WTC11 (cell line): Measurements from ENCODE around the gene CAV2. TPM values are rescaled to one million over a fixed set of nuclear protein-coding genes. Genes with fewer than 3 reads are reported as not detected.

Experiments
- ATAC-seq: fragments of 200-7000 bp; cut with Tn5 transposase; 2 replicates; pipeline ENCODE4 v1.10.0; 2021; ENCODE audit warnings: mild to moderate bottlenecking, moderate library complexity
- CTCF ChIA-PET: fragments of 300-600 bp; sonication (Branson Sonifier 250); formaldehyde crosslinking; loops from one replicate; lab custom pipeline; 2021; ENCODE audit warnings: antibody characterized with exemption; lab: Charles Lee
- POLR2A ChIA-PET: fragments of 350-600 bp; sonication (Branson Sonifier 250); formaldehyde crosslinking; loops from one replicate; lab custom pipeline; 2021; ENCODE audit warnings: antibody characterized with exemption; lab: Charles Lee
- DNase-seq: peaks from one replicate; pipeline ENCODE4 v3.0.0; 2021; ENCODE audit warnings: low spot score
- H3K27ac Mint-ChIP-seq: 2 replicates; pipeline ENCODE4 v1.8.0; 2021; ENCODE audit warnings: mixed read lengths
- H3K27me3 Mint-ChIP-seq: 2 replicates; pipeline ENCODE4 v1.8.0; 2021; ENCODE audit warnings: low read depth, mild to moderate bottlenecking, moderate library complexity, mixed read lengths
- H3K36me3 Mint-ChIP-seq: 2 replicates; pipeline ENCODE4 v1.8.0; 2021; ENCODE audit warnings: mixed read lengths
- H3K4me1 Mint-ChIP-seq: 2 replicates; pipeline ENCODE4 v1.8.0; 2022; ENCODE audit warnings: mixed read lengths
- H3K4me3 Mint-ChIP-seq: 2 replicates; pipeline ENCODE4 v1.8.0; 2021; ENCODE audit warnings: mild to moderate bottlenecking, moderate library complexity, mixed read lengths
- H3K9me3 Mint-ChIP-seq: 2 replicates; pipeline ENCODE4 v1.8.0; 2021; ENCODE audit warnings: mixed read lengths
- ETV6 ChIP-seq: sonication (generic); formaldehyde crosslinking; IDR thresholded peaks from 2 replicates; pipeline ENCODE4 v1.8.1; 2022; ENCODE audit warnings: mild to moderate bottlenecking, missing genetic modification reagents
- FOXP1 ChIP-seq: sonication (generic); formaldehyde crosslinking; IDR thresholded peaks from 2 replicates; pipeline ENCODE4 v1.8.0; 2022; ENCODE audit warnings: missing genetic modification reagents, mild to moderate bottlenecking, moderate library complexity, borderline replicate concordance
- NFATC4 ChIP-seq: fragments of 250-450 bp; sonication (Bioruptor Pico); IDR thresholded peaks from 2 replicates; pipeline ENCODE4 v1.9.0; 2021; ENCODE audit warnings: mild to moderate bottlenecking
- RELA ChIP-seq: sonication (generic); formaldehyde crosslinking; IDR thresholded peaks from 2 replicates; pipeline ENCODE4 v1.8.1; 2022; ENCODE audit warnings: missing genetic modification reagents, mild to moderate bottlenecking, borderline replicate concordance
- SP1 ChIP-seq: sonication (generic); formaldehyde crosslinking; conservative IDR thresholded peaks from 2 replicates; pipeline ENCODE4 v1.8.1; 2022; ENCODE audit warnings: missing genetic modification reagents
- TCF7 ChIP-seq: sonication (generic); formaldehyde crosslinking; IDR thresholded peaks from 2 replicates; pipeline ENCODE4 v1.8.0; 2022; ENCODE audit warnings: mild to moderate bottlenecking, low read depth, missing genetic modification reagents, moderate library complexity
- ZNF138 ChIP-seq: sonication (generic); formaldehyde crosslinking; conservative IDR thresholded peaks from 2 replicates; pipeline ENCODE4 v1.8.1; 2022; ENCODE audit warnings: mild to moderate bottlenecking, moderate library complexity, missing genetic modification reagents
- ZNF219 ChIP-seq: sonication (generic); formaldehyde crosslinking; IDR thresholded peaks from 2 replicates; pipeline ENCODE4 v1.8.0; 2023; ENCODE audit warnings: missing genetic modification reagents, mild to moderate bottlenecking, borderline replicate concordance
- ZNF317 ChIP-seq: sonication (generic); formaldehyde crosslinking; IDR thresholded peaks from 2 replicates; pipeline ENCODE4 v1.8.1; 2023; ENCODE audit warnings: low read depth, mild to moderate bottlenecking, moderate library complexity, missing genetic modification reagents, borderline replicate concordance
- ZNF671 ChIP-seq: fragments of 250-450 bp; sonication (Bioruptor Pico); IDR thresholded peaks from 2 replicates; pipeline ENCODE4 v1.8.0; 2021; ENCODE audit warnings: mild to moderate bottlenecking
- total RNA-seq: library from RNA; stranded (reverse); gene quantifications from 3 replicates; pipeline ENCODE4 v1.2.3, GENCODE V29; 2021
- TF ChIP-seq, protein P1 (sequence below): sonication (generic); formaldehyde crosslinking; IDR thresholded peaks from 2 replicates; pipeline ENCODE4 v1.8.1; 2023; ENCODE audit warnings: mild to moderate bottlenecking, missing genetic modification reagents
- TF ChIP-seq, protein P2 (sequence below): sonication (generic); formaldehyde crosslinking; IDR thresholded peaks from 2 replicates; pipeline ENCODE4 v1.8.0; 2022; ENCODE audit warnings: mild to moderate bottlenecking, missing genetic modification reagents
- TF ChIP-seq, protein P3 (sequence below): sonication (generic); formaldehyde crosslinking; conservative IDR thresholded peaks from 2 replicates; pipeline ENCODE4 v1.8.1; 2023; ENCODE audit warnings: mild to moderate bottlenecking, low read depth, missing genetic modification reagents, moderate library complexity
- TF ChIP-seq, protein P4 (sequence below): sonication (generic); formaldehyde crosslinking; IDR thresholded peaks from 2 replicates; pipeline ENCODE4 v1.8.0; 2023; ENCODE audit warnings: missing genetic modification reagents, mild to moderate bottlenecking, borderline replicate concordance
- TF ChIP-seq, protein P5 (sequence below): sonication (generic); formaldehyde crosslinking; IDR thresholded peaks from 2 replicates; pipeline ENCODE4 v1.8.0; 2022; ENCODE audit warnings: mild to moderate bottlenecking, missing genetic modification reagents
- TF ChIP-seq, protein P6 (sequence below): sonication (generic); formaldehyde crosslinking; IDR thresholded peaks from 2 replicates; pipeline ENCODE4 v1.8.0; 2023; ENCODE audit warnings: missing genetic modification reagents
- TF ChIP-seq, protein P7 (sequence below): fragments of 250-450 bp; sonication (Bioruptor Pico); IDR thresholded peaks from 2 replicates; pipeline ENCODE4 v1.8.0; 2021; ENCODE audit warnings: mild to moderate bottlenecking

The CAV2 gene
- total RNA-seq, 1 experiment from 2014 or later = 4.3 TPM

DNA sequence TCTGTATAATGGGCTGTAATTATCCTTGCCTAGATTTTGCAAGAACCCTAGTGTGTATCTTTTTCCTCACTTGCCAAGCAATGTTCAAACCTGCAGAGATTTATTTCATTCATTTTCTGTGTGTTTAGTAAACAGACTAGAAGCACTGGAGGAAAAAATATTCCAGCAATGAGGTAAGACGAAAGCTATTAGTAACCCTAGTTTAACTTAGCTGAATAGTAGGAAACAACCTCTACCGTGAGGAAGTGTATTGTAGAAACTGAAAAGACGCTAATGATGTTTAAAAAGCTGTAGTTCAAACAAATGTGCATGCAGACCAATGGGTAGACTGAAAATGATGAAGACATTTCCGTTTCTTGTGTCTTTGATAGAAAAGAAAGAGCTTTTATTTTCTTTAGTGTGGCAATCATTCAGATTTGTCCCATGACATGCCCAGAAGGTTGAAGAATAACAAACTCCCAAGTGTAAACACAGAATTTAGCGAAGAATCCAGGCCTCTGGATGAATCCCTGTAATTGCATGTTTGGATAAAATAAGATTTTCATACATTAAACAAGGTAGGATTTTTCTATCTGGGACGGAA lies 46.0 kb downstream of the CAV2 start:
- no peaks in the 10 kb centered on the region for H3K27me3 Mint-ChIP-seq
- TF ChIP-seq, protein P1, sequence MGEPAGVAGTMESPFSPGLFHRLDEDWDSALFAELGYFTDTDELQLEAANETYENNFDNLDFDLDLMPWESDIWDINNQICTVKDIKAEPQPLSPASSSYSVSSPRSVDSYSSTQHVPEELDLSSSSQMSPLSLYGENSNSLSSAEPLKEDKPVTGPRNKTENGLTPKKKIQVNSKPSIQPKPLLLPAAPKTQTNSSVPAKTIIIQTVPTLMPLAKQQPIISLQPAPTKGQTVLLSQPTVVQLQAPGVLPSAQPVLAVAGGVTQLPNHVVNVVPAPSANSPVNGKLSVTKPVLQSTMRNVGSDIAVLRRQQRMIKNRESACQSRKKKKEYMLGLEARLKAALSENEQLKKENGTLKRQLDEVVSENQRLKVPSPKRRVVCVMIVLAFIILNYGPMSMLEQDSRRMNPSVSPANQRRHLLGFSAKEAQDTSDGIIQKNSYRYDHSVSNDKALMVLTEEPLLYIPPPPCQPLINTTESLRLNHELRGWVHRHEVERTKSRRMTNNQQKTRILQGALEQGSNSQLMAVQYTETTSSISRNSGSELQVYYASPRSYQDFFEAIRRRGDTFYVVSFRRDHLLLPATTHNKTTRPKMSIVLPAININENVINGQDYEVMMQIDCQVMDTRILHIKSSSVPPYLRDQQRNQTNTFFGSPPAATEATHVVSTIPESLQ (CRISPR knock-in tag) = no peak
- TF ChIP-seq ZNF317 (CRISPR knock-in tag) (no peak), TCF7 (CRISPR knock-in tag) (no peak), ZNF219 (CRISPR knock-in tag) (no peak)
- TF ChIP-seq, protein P2, sequence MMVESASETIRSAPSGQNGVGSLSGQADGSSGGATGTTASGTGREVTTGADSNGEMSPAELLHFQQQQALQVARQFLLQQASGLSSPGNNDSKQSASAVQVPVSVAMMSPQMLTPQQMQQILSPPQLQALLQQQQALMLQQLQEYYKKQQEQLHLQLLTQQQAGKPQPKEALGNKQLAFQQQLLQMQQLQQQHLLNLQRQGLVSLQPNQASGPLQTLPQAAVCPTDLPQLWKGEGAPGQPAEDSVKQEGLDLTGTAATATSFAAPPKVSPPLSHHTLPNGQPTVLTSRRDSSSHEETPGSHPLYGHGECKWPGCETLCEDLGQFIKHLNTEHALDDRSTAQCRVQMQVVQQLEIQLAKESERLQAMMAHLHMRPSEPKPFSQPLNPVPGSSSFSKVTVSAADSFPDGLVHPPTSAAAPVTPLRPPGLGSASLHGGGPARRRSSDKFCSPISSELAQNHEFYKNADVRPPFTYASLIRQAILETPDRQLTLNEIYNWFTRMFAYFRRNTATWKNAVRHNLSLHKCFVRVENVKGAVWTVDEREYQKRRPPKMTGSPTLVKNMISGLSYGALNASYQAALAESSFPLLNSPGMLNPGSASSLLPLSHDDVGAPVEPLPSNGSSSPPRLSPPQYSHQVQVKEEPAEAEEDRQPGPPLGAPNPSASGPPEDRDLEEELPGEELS = no peak
- TF ChIP-seq, protein P3, sequence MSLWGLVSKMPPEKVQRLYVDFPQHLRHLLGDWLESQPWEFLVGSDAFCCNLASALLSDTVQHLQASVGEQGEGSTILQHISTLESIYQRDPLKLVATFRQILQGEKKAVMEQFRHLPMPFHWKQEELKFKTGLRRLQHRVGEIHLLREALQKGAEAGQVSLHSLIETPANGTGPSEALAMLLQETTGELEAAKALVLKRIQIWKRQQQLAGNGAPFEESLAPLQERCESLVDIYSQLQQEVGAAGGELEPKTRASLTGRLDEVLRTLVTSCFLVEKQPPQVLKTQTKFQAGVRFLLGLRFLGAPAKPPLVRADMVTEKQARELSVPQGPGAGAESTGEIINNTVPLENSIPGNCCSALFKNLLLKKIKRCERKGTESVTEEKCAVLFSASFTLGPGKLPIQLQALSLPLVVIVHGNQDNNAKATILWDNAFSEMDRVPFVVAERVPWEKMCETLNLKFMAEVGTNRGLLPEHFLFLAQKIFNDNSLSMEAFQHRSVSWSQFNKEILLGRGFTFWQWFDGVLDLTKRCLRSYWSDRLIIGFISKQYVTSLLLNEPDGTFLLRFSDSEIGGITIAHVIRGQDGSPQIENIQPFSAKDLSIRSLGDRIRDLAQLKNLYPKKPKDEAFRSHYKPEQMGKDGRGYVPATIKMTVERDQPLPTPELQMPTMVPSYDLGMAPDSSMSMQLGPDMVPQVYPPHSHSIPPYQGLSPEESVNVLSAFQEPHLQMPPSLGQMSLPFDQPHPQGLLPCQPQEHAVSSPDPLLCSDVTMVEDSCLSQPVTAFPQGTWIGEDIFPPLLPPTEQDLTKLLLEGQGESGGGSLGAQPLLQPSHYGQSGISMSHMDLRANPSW (CRISPR knock-in tag) = no peak
- TF ChIP-seq, protein P4, sequence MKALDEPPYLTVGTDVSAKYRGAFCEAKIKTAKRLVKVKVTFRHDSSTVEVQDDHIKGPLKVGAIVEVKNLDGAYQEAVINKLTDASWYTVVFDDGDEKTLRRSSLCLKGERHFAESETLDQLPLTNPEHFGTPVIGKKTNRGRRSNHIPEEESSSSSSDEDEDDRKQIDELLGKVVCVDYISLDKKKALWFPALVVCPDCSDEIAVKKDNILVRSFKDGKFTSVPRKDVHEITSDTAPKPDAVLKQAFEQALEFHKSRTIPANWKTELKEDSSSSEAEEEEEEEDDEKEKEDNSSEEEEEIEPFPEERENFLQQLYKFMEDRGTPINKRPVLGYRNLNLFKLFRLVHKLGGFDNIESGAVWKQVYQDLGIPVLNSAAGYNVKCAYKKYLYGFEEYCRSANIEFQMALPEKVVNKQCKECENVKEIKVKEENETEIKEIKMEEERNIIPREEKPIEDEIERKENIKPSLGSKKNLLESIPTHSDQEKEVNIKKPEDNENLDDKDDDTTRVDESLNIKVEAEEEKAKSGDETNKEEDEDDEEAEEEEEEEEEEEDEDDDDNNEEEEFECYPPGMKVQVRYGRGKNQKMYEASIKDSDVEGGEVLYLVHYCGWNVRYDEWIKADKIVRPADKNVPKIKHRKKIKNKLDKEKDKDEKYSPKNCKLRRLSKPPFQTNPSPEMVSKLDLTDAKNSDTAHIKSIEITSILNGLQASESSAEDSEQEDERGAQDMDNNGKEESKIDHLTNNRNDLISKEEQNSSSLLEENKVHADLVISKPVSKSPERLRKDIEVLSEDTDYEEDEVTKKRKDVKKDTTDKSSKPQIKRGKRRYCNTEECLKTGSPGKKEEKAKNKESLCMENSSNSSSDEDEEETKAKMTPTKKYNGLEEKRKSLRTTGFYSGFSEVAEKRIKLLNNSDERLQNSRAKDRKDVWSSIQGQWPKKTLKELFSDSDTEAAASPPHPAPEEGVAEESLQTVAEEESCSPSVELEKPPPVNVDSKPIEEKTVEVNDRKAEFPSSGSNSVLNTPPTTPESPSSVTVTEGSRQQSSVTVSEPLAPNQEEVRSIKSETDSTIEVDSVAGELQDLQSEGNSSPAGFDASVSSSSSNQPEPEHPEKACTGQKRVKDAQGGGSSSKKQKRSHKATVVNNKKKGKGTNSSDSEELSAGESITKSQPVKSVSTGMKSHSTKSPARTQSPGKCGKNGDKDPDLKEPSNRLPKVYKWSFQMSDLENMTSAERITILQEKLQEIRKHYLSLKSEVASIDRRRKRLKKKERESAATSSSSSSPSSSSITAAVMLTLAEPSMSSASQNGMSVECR = no peak
- TF ChIP-seq, all 79 proteins: peak for 0
- ATAC-seq (no peak), DNase-seq (no peak)
- no peaks in the 10 kb centered on the region for H3K9me3 Mint-ChIP-seq
- H3K27ac Mint-ChIP-seq = no peak overlapping the region
- no peak overlapping the region for H3K4me3 Mint-ChIP-seq
- ChIA-PET POLR2A (no interaction called here), CTCF (no interaction called here)
- no peaks in the 10 kb centered on the region for H3K4me1 Mint-ChIP-seq
- H3K36me3 Mint-ChIP-seq = no peaks in the 10 kb centered on the region

DNA sequence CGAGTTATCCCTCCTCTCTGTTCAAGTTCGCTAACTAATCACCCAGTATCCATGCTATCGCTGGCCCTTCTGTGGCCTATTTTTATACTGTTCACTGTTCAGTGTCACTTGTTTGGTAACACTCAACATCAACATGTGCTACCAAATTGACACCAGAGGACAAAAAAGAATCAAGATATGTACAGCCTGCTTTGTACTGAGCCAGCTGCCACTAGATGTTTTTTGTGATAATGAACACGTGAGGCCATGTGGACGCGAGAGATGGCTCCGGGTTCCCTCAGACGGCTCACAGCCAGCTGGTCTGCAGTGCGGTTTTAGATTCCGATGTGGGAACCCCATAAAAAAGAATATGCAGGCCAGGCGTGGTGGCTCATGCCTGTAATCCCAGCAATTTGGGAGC lies 46.5 kb downstream of the CAV2 start:
- no peak for ATAC-seq
- no peaks in the 10 kb centered on the region for H3K9me3 Mint-ChIP-seq
- POLR2A ChIA-PET = no interaction called here

DNA sequence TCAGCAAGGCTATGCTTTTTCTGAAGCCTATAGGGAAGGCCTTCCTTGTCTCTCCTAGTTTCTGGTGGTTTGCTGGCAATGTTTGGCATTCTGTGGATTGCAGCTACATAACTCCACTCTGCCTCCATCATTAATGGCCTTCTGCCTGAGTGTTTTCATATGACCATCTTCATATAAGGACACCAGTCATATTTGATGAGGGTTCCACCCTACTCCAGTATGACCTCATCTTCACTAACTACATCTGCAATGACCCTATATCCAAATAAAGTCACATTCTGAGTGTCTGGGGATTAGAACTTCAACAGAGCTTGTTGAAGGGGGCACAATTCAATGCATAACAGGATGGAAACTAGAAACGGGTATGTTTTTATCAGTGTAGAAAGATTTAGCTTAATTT lies 47.4 kb downstream of the CAV2 start:
- ChIA-PET CTCF (interaction anchor here (2.2 kb wide), 1 partner anchor 21 kb away, joined by 6 read pairs; no protein-coding TSS in a partner anchor), POLR2A (interaction anchor here (0.7 kb wide), 1 partner anchor 128 kb away, joined by 3 read pairs; no protein-coding TSS in a partner anchor)
- no peaks in the 10 kb centered on the region for H3K4me1 Mint-ChIP-seq
- H3K27me3 Mint-ChIP-seq = no peaks in the 10 kb centered on the region
- H3K36me3 Mint-ChIP-seq = no peaks in the 10 kb centered on the region
- no peak for DNase-seq
- H3K9me3 Mint-ChIP-seq = no peaks in the 10 kb centered on the region
- no peak for ATAC-seq
- H3K4me3 Mint-ChIP-seq = no peak overlapping the region
- no peak overlapping the region for H3K27ac Mint-ChIP-seq
- TF ChIP-seq, protein P5, sequence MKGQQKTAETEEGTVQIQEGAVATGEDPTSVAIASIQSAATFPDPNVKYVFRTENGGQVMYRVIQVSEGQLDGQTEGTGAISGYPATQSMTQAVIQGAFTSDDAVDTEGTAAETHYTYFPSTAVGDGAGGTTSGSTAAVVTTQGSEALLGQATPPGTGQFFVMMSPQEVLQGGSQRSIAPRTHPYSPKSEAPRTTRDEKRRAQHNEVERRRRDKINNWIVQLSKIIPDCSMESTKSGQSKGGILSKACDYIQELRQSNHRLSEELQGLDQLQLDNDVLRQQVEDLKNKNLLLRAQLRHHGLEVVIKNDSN (CRISPR knock-in tag) = no peak
- TF ChIP-seq, protein P6, sequence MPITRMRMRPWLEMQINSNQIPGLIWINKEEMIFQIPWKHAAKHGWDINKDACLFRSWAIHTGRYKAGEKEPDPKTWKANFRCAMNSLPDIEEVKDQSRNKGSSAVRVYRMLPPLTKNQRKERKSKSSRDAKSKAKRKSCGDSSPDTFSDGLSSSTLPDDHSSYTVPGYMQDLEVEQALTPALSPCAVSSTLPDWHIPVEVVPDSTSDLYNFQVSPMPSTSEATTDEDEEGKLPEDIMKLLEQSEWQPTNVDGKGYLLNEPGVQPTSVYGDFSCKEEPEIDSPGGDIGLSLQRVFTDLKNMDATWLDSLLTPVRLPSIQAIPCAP = no peak
- TF ChIP-seq NFATC4 (CRISPR knock-in tag) = no peak
- no peak for TF ChIP-seq ZNF671
- no peak for TF ChIP-seq ZNF317 (CRISPR knock-in tag)
- no peak for TF ChIP-seq ETV6 (CRISPR knock-in tag)
- TF ChIP-seq, protein P7, sequence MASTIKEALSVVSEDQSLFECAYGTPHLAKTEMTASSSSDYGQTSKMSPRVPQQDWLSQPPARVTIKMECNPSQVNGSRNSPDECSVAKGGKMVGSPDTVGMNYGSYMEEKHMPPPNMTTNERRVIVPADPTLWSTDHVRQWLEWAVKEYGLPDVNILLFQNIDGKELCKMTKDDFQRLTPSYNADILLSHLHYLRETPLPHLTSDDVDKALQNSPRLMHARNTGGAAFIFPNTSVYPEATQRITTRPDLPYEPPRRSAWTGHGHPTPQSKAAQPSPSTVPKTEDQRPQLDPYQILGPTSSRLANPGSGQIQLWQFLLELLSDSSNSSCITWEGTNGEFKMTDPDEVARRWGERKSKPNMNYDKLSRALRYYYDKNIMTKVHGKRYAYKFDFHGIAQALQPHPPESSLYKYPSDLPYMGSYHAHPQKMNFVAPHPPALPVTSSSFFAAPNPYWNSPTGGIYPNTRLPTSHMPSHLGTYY = no peak
- no peak for TF ChIP-seq ZNF138 (CRISPR knock-in tag)
- TF ChIP-seq ZNF219 (CRISPR knock-in tag) = no peak
- TF ChIP-seq RELA (CRISPR knock-in tag) = no peak

More for the DNA sequence above, 46.5 kb downstream of the CAV2 start:
- no peaks in the 10 kb centered on the region for H3K27me3 Mint-ChIP-seq
- H3K27ac Mint-ChIP-seq = no peak overlapping the region
- DNase-seq = no peak
- no peaks in the 10 kb centered on the region for H3K4me1 Mint-ChIP-seq
- TF ChIP-seq ZNF671 = no peak
- TF ChIP-seq FOXP1 = no peak
- TF ChIP-seq SP1 (CRISPR knock-in tag) = no peak
- CTCF ChIA-PET = no interaction called here
- H3K36me3 Mint-ChIP-seq = no peaks in the 10 kb centered on the region
- no peak overlapping the region for H3K4me3 Mint-ChIP-seq
